LHCN-M2 (cell line): Measurements from ENCODE around the gene TULP3. TPM values are rescaled to one million over a fixed set of nuclear protein-coding genes. Genes with fewer than 3 reads are reported as not detected.
"Not testable (repeated sequence)": the region's sequence is repeated elsewhere in the genome, so short reads cannot be mapped to it uniquely, and the experiment has no call there.

ENCODE experiments used
- DNase-seq: peaks from one replicate; pipeline ENCODE4 v3.0.0-alpha.2; 2012; ENCODE audit warnings: low read depth
- polyA plus RNA-seq: library from polyadenylated mRNA; unstranded; fragments of >200 nt; gene quantifications from one replicate; pipeline ENCODE4 v1.2.1, GENCODE V29; 2012; ENCODE audit warnings: missing spikeins
- total RNA-seq: library from RNA; depleted of rRNA; stranded (reverse); fragments of >200 nt; gene quantifications from 2 replicates; pipeline ENCODE4 v1.2.3, GENCODE V29; 2014; rRNA removed

Gene TULP3, protein sequence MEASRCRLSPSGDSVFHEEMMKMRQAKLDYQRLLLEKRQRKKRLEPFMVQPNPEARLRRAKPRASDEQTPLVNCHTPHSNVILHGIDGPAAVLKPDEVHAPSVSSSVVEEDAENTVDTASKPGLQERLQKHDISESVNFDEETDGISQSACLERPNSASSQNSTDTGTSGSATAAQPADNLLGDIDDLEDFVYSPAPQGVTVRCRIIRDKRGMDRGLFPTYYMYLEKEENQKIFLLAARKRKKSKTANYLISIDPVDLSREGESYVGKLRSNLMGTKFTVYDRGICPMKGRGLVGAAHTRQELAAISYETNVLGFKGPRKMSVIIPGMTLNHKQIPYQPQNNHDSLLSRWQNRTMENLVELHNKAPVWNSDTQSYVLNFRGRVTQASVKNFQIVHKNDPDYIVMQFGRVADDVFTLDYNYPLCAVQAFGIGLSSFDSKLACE
- total RNA-seq, result 29.8 and 38.6 TPM in 2 replicates
- 21.2 TPM for polyA plus RNA-seq

DNA sequence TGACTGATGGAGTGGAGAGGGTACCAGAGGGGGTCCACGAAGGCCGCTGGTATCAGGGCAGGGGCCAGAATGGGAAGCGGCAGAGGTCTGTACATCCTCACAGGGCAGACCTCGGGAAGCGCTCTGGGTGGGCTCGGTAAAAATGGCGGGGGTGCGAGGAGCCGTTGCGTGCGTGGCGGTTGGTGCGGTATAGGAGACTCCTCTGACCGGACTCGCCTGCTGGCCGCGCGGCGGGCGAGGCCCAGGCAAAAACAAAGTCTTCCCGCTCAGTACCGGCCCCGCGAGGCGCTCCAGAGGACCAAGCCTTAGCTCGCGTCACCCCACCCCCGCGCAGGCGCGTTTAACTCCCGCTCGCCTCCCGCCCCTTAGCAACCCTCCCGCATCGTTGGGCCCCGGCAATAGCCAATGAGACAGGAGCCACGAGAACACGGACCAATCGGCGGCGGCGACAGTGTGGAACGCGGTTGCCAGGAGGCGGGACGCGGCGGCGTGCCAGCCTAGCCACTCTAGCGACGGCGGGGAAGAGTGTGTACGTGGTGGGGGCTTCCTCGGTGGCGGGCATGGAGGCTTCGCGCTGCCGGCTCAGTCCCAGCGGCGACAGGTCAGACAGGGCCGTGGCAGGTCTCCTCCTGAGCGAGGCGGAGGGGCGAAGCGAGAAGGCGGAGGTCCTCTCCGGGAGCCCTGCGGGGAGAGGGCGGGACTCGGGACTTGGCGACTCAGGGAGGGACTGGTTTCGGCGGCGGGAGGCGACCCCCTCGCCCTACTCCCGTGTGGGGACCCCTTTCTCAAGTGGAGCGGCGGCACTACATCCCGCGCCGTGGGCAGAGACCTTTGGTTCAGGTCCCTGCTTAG, at the start of gene TULP3:
TULP3 (plus strand) TSS at position 504 of the 852 bp plus-strand sequence; CDS start at position 561, 57 bp downstream.
- peak; percentile 96 for DNase-seq

- no peak for DNase-seq
Measured at GRCh38 chr12:2841056-2841650, 49.5 kb upstream of the TULP3 start.

DNA sequence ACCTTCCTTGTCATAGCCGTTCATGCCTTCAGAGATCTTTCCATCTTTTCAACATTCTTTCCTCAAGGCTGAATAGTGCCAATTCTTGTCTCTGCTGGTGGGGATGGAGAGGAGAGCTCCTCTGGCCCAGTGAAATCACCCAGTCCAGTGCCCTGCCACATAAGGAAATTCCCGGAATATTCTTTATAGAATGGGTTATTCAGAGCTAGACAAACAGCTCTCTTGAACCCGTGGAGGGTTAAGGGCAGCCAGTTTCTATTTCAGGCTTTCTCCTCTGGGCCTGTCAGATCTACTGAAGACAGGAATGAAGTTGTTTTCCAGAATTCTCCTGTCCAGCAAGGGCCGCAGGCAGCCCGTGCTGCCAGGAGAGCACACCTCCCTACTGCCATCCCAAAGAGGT, 47.7 kb upstream of the TULP3 start:
- no peak for DNase-seq

DNA sequence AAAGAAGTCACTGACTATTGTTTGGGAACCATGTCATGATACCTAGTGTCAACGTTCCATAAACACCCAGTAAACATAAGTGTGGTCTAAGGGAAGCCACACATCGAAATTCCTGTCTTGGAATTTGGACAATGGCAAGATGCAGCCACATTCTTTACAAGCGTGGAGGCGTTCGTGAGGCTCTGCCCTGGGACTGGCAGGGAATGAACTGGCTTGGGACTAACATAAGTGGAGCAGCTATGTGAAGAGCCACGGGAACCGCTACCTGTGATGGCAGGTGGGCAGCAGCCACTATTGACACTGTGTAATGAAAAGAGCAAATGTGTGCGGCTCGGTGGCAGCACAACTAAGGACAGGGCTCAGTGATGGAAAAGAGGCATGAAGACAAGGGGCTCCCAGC, 45.9 kb upstream of the TULP3 start:
- DNase-seq, result no peak

GRCh38 chr12:2845280-2845679, 45.4 kb upstream of the TULP3 start:
- no peak for DNase-seq

DNA sequence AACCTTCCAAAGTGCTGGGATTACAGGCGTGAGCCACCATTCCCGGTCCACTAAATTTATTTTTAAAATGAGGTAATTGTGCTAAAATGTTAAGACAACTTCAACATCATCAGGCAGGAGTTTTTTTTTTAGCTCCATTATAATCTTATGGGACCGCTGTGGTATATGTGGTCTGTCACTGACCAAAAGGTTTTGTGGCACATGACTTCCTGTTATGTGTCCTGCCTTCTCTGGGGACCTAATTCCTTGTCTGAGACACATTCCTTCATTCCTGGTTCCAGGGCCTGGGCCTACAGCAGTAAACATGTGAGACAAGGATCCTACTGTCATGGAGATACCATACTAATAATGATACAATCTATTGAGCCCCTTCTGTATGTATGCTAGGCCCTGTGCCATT, 38.8 kb upstream of the TULP3 start:
- DNase-seq, result no peak

DNA sequence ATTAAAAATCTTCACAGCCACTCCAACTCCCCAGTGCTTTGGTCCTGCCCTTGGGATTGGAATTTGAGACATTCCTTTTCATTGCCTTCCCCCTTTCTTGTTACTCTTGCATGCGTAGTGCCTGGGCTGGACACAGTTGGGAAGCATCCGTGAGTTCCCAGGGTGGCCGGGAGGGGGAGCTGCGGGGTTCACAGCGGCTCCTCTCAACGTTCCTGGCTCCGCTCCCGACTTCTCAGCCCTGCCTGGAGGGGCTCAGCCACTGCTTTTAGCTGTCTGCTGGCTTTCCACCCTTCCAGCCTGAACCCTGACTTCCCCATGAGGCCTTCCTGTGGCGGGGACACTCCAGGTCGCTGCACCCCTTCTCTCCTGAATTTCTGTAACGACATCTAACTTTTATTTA, 37.1 kb upstream of the TULP3 start:
- DNase-seq, result peak; percentile 58

- DNase-seq, result no peak
Measured at GRCh38 chr12:2854669-2855453, 35.8 kb upstream of the TULP3 start.

DNA sequence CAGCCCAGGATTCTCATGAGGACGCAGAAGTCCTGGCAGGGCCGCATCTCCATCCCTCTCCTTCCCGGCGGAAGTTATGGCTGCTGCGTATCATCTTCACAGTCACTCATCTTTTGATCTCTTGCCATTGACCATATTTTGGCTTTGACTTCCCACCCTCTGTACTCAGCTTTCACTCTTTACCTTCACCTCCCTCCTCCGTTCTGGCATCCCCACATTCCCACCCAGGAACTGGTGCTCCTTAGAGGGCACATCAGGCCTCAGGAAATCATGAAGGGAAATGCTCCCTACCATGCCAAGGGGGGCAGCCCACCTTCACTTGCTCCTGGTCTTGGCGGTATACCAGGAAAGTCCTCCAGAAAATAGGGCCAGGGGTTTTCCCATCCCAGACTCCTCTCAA, 35.1 kb upstream of the TULP3 start:
- DNase-seq, result no peak

GRCh38 chr12:2856051-2856450, 34.6 kb upstream of the TULP3 start:
- DNase-seq, result peak; percentile 69

DNA sequence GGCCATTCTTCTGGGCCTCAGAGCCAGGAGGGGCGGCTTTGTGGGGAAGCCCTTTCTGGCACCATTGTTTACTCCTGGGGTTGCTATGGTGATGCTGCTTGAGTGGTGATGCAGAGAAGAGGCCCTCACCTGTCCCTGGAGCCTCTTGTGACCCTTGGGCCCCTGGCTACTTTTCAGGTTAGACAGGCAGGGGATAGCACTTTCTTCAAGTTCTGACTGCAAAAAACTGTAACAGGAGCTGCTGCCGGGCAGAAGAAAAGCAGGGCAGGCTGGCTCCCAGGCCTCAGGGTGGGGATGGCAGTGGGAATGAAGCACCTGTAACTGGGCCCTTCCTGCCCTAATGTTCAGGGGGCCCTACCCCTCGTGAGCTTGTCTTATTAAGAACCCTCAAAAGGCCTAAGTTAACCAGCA, 33.7 kb upstream of the TULP3 start, which contains the start of gene TEX52:
TEX52 (minus strand) TSS at position 19 of the 411 bp plus-strand sequence; CDS start at position 6, 13 bp downstream.
- DNase-seq, result no peak

DNA sequence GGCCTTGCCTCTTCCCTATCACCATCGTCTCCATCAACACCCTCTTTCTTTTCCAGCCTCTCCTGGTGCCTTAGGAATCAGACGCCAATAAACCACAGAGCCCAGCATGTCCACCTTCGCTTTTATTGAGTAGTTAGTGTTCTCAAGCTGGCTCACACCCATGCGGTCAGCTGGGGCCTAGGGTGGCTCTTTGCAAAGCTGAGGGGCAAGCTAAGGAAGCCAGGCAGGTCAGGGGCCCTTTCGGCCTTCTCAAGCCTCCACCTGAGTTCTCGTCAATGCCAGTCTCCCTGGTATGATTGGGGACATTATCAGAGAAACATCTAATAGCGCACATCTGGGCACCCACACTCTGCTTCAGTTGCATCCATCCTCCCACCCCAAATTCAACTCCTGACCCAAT, 33.1 kb upstream of the TULP3 start:
- DNase-seq, result no peak

DNA sequence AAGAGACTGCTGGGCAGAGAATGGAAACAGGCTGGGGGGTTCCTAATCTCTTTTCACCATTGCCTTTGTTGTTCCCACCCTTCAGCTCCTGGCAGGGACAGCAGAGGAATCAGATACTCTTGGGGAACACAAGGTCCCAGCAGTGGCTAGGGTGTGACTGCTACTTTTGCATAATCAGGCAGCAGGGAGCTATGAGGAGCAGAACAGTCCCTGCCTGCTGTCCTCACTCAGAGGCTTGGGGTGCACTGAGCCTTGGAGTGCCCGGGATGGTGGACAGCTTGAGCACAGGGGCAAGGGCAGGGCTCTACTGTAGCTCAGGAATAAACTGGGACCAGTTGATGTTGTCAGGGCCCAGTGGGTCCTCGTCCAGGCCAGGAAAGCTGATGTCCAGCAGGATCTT, 32.4 kb upstream of the TULP3 start:
- DNase-seq, result no peak

- no peak for DNase-seq
Measured at GRCh38 chr12:2858944-2859421, 31.7 kb upstream of the TULP3 start.

DNA sequence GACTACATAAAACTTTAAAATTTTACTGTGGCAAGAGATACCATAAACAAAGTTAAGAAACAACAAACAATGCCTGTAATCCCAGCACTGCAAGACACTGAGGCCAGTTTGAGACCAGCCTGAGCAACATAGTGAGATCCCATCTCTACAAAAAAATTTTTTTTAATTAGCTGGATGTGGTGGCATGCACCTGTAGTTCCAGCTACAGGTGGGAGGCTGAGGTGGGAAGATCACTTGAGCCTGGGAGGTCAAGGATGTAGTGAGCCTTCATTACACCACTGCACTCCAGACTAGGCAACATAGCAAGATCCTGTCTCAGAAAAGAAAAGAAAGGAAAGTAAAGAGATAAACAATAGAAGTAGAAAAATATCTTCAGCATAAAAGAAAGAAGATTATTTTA, 30.5 kb upstream of the TULP3 start:
- no peak for DNase-seq

DNA sequence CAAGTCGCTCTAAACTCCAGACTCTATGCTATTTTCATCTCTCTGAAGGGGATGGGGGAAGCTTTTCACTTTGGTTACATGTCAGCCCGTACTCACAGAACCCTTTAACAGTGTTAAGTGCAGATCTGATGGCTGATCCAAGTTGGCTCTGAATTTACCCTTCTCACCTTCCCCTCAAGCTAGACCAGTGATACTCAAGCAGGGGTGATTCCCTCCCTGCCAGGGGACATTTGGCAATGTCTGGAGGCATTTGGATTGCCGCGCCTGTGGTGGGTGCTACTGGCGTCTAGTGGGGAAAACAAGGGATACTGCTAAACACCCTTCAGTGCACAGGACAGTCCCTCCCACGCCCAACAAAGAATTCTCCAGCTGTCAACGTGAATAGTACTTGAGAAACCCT, 27.8 kb upstream of the TULP3 start:
- DNase-seq, result no peak

GRCh38 chr12:2863402-2863801, 27.3 kb upstream of the TULP3 start:
- not testable (repeated sequence) for DNase-seq

DNA sequence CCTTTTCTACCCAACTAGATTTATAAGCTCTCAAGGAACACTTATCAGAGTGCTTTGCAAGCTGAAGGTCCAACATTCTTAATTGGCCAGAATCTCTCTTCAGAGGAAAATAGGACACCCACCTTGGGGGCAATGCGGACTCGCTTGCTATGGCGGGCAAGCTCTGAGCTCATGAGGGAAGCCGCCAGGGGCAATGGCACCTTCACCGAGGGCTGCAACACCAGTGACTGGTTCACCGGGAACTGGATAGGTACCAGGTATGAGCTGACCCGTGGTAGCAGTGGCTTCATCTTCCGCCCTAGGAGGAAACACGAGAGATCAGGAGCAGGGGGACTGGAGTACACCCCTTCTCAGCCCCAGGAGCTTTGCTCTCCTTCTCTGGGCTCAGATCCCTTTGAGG, 26.5 kb upstream of the TULP3 start:
- DNase-seq, result no peak

GRCh38 chr12:2868986-2869632, 21.6 kb upstream of the TULP3 start:
- not testable (repeated sequence) for DNase-seq

GRCh38 chr12:2876431-2877046, 14.2 kb upstream of the TULP3 start:
- DNase-seq, result peak; percentile 45
